Right lobe of liver (tissue), 4 donors: ENCODE data around the gene CISH.

Experiments used
- POLR2A ChIP-seq: fragments of 450-650 bp; IDR thresholded peaks from one replicate; pipeline ENCODE4 v1.6.1; 2017; ENCODE audit warnings: antibody characterized with exemption, mild to moderate bottlenecking
- TF ChIP-seq, protein P1 (sequence below), 4 donors: fragments of 200-600 bp in 3 of 4; fragments of 450-650 bp in 1 of 4; IDR thresholded peaks; one replicate each; pipeline versions ENCODE4 v1.5.1 to v1.8.0; 2016 to 2022; ENCODE audit warnings: antibody characterized with exemption in 4 of 4, mild to moderate bottlenecking in 2 of 4
- donor health status: DM: no; HTN: no; CAD: no.
- donor health status: DM: no; HTN: no; CAD: no.
- donor health status: DM: no; HTN: yes; CAD: no.

GRCh38 chr3:50648944-50649343 is 37.4 kb upstream of the CISH start:
- TF ChIP-seq, protein P1, sequence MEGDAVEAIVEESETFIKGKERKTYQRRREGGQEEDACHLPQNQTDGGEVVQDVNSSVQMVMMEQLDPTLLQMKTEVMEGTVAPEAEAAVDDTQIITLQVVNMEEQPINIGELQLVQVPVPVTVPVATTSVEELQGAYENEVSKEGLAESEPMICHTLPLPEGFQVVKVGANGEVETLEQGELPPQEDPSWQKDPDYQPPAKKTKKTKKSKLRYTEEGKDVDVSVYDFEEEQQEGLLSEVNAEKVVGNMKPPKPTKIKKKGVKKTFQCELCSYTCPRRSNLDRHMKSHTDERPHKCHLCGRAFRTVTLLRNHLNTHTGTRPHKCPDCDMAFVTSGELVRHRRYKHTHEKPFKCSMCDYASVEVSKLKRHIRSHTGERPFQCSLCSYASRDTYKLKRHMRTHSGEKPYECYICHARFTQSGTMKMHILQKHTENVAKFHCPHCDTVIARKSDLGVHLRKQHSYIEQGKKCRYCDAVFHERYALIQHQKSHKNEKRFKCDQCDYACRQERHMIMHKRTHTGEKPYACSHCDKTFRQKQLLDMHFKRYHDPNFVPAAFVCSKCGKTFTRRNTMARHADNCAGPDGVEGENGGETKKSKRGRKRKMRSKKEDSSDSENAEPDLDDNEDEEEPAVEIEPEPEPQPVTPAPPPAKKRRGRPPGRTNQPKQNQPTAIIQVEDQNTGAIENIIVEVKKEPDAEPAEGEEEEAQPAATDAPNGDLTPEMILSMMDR (IDR thresholded peaks at IDR 0.05), result no peak
- TF ChIP-seq POLR2A, result no peak
